ENCODE data around the gene PIK3R1. TPM values are rescaled to one million over a fixed set of nuclear protein-coding genes. Genes with fewer than 3 reads are reported as not detected.

The PIK3R1 gene
- total RNA-seq, 4 donors from 2014 or later: 15.9 to 114 (median 40.8) TPM

- no peak for TF ChIP-seq POLR2A (IDR thresholded peaks at IDR 0.05)
- intact Hi-C loops (cut with DNase I): no loop called here
- WGBS, 2 donors: 30 to 71% methylated on average over 1 of the region's 1 CpG
- H3K27me3 ChIP-seq: no peaks in the 10 kb centered on the region
- no peaks in the 10 kb centered on the region for H3K36me3 ChIP-seq
- H3K4me3 ChIP-seq: no peak overlapping the region
- no peaks in the 10 kb centered on the region for H3K9me3 ChIP-seq
- H3K4me1 ChIP-seq: peaks cover 20 to 91% (median 54%) of the 10 kb centered on the region in 3 donors
- no peak for DNase-seq
- H3K27ac ChIP-seq: peak overlapping the region; percentile 28 to 76 (median 66)
Observed at GRCh38 chr5:68266457-68266856, 50.9 kb downstream of the PIK3R1 start.

GRCh38 chr5:68267066-68267465, 51.5 kb downstream of the PIK3R1 start:
- Histone ChIP-seq H3K36me3 (no peaks in the 10 kb centered on the region), H3K9me3 (no peaks in the 10 kb centered on the region), H3K4me1 (peaks cover 20 to 90% (median 60%) of the 10 kb centered on the region in 3 donors), H3K27me3 (no peaks in the 10 kb centered on the region), H3K27ac (peak overlapping the region in 3 of 4 donors; percentile 61 to 76 (median 72)), H3K4me3 (no peak overlapping the region)
- DNase-seq: no peak
- WGBS, 2 donors: 22 to 43% methylated on average over 4 of the region's 4 CpGs
- intact Hi-C loops (cut with DNase I): no loop called here
- no peak for TF ChIP-seq CTCF (IDR thresholded peaks at IDR 0.05)
- TF ChIP-seq POLR2A (IDR thresholded peaks at IDR 0.05): no peak

GRCh38 chr5:68268101-68268851, 52.7 kb downstream of the PIK3R1 start:
- intact Hi-C loops (cut with DNase I): no loop called here

GRCh38 chr5:68268852-68269130, 53.2 kb downstream of the PIK3R1 start:
- Histone ChIP-seq H3K9me3 (no peaks in the 10 kb centered on the region), H3K27me3 (no peaks in the 10 kb centered on the region), H3K4me3 (no peak overlapping the region), H3K36me3 (peaks cover 0 to 12% (median 0%) of the 10 kb centered on the region in 3 donors), H3K27ac (peak overlapping the region in 3 of 4 donors; percentile 2 to 76 (median 72)), H3K4me1 (peaks cover 20 to 99% (median 61%) of the 10 kb centered on the region in 3 donors)
- no peak for DNase-seq
- WGBS, 2 donors: 51 to 54% methylated on average over 5 of the region's 5 CpGs
- TF ChIP-seq CTCF (IDR thresholded peaks at IDR 0.05) (no peak), POLR2A (IDR thresholded peaks at IDR 0.05) (no peak)
- intact Hi-C loops (cut with DNase I): no loop called here

More at GRCh38 chr5:68268101-68268851, 52.7 kb downstream of the PIK3R1 start:
- Histone ChIP-seq H3K36me3 (peaks cover 0 to 7% (median 0%) of the 10 kb centered on the region in 3 donors), H3K4me1 (peaks cover 20 to 99% (median 61%) of the 10 kb centered on the region in 3 donors), H3K27ac (peak overlapping the region; percentile 2 to 76 (median 37)), H3K4me3 (no peak overlapping the region), H3K9me3 (no peaks in the 10 kb centered on the region), H3K27me3 (no peaks in the 10 kb centered on the region)
- 3 to 24% methylated on average over 3 of the region's 3 CpGs for WGBS, 2 donors
- TF ChIP-seq POLR2A (IDR thresholded peaks at IDR 0.05): no peak
- no peak for TF ChIP-seq CTCF (IDR thresholded peaks at IDR 0.05)
- no peak for DNase-seq

GRCh38 chr5:68269820-68270219, 54.3 kb downstream of the PIK3R1 start:
- H3K27me3 ChIP-seq: no peaks in the 10 kb centered on the region
- peaks cover 15 to 96% (median 57%) of the 10 kb centered on the region in 3 donors for H3K4me1 ChIP-seq
- intact Hi-C loops (cut with DNase I): no loop called here
- 37 to 54% methylated on average over 2 of the region's 2 CpGs for WGBS, 2 donors
- H3K36me3 ChIP-seq: peaks cover 0 to 22% (median 0%) of the 10 kb centered on the region in 3 donors
- peak overlapping the region in 2 of 4 donors; percentile 72 to 76 for H3K27ac ChIP-seq
- TF ChIP-seq CTCF (IDR thresholded peaks at IDR 0.05) (no peak), POLR2A (IDR thresholded peaks at IDR 0.05) (no peak)
- no peaks in the 10 kb centered on the region for H3K9me3 ChIP-seq
- DNase-seq: no peak
- H3K4me3 ChIP-seq: no peak overlapping the region

Data from esophagus squamous epithelium (tissue), 5 donors.